Astrocyte (in vitro differentiated cells and primary cell): ENCODE results near the gene SOX18. TPM values are rescaled to one million over a fixed set of nuclear protein-coding genes. Genes with fewer than 3 reads are reported as not detected.

Experiments used
- DNase-seq: peaks from one replicate; pipeline ENCODE4 v3.0.0-alpha.2; 2010; ENCODE audit warnings: low read depth
- FAIRE-seq: peaks from 2 replicates; lab custom pipeline; 2011; peaks lifted over from hg19 to GRCh38; lab: Jason Lieb, UNC
- H2AFZ ChIP-seq: 2 replicates; pipeline ENCODE4 v1.6.0; 2012; ENCODE audit warnings: low read depth, low read length, inconsistent platforms
- H3K27ac ChIP-seq: 2 replicates; pipeline ENCODE4 v1.5.1; 2011; ENCODE audit warnings: low read depth, low read length, inconsistent platforms
- H3K27me3 ChIP-seq: 2 replicates; pipeline ENCODE4 v1.6.0; 2011; ENCODE audit warnings: low read length, inconsistent platforms; ENCODE audit not compliant: insufficient read depth
- H3K36me3 ChIP-seq: 2 replicates; pipeline ENCODE4 v1.5.1; 2011; ENCODE audit warnings: low read length, inconsistent platforms; ENCODE audit not compliant: insufficient read depth
- H3K4me1 ChIP-seq: 2 replicates; pipeline ENCODE4 v1.5.1; 2011; ENCODE audit warnings: low read length, inconsistent platforms; ENCODE audit not compliant: insufficient read depth
- H3K4me2 ChIP-seq: 2 replicates; pipeline ENCODE4 v1.6.0; 2012; ENCODE audit warnings: low read length, inconsistent platforms
- H3K4me3 ChIP-seq: 2 replicates; pipeline ENCODE4 v1.5.1; 2011; ENCODE audit warnings: low read depth, mild to moderate bottlenecking, low read length, inconsistent platforms; ENCODE audit not compliant: insufficient read depth
- H3K79me2 ChIP-seq: 2 replicates; pipeline ENCODE4 v1.6.0; 2012; ENCODE audit warnings: mild to moderate bottlenecking, low read length, inconsistent platforms; ENCODE audit not compliant: insufficient read depth
- H3K9ac ChIP-seq: 2 replicates; pipeline ENCODE4 v1.6.0; 2012; ENCODE audit warnings: mild to moderate bottlenecking, low read length, inconsistent platforms
- H3K9me3 ChIP-seq: 2 replicates; pipeline ENCODE4 v1.5.1; 2012; ENCODE audit warnings: low read depth, mild to moderate bottlenecking, low read length, inconsistent platforms; ENCODE audit not compliant: insufficient read depth
- H4K20me1 ChIP-seq: 2 replicates; pipeline ENCODE4 v1.6.0; 2012; ENCODE audit warnings: low read length, inconsistent platforms; ENCODE audit not compliant: insufficient read depth
- H3K27ac Mint-ChIP-seq: one replicate; pipeline ENCODE4 v1.8.0; 2021; ENCODE audit warnings: mild to moderate bottlenecking, mixed read lengths; ENCODE audit not compliant: unreplicated experiment
- H3K27me3 Mint-ChIP-seq: one replicate; pipeline ENCODE4 v1.8.0; 2021; ENCODE audit warnings: low read depth, mixed read lengths; ENCODE audit not compliant: unreplicated experiment
- H3K36me3 Mint-ChIP-seq: one replicate; pipeline ENCODE4 v1.8.0; 2021; ENCODE audit warnings: low read depth, mixed read lengths; ENCODE audit not compliant: unreplicated experiment
- H3K4me1 Mint-ChIP-seq: one replicate; pipeline ENCODE4 v1.8.0; 2021; ENCODE audit warnings: low read depth, mixed read lengths; ENCODE audit not compliant: unreplicated experiment
- H3K4me3 Mint-ChIP-seq: one replicate; pipeline ENCODE4 v1.8.0; 2021; ENCODE audit warnings: mild to moderate bottlenecking, moderate library complexity, mixed read lengths; ENCODE audit not compliant: unreplicated experiment
- H3K9me3 Mint-ChIP-seq: one replicate; pipeline ENCODE4 v1.8.0; 2021; ENCODE audit warnings: mild to moderate bottlenecking, mixed read lengths; ENCODE audit not compliant: unreplicated experiment
- EZH2 ChIP-seq: IDR thresholded peaks from 2 replicates; pipeline ENCODE4 v1.6.1; 2012; ENCODE audit warnings: mild to moderate bottlenecking, low read length, inconsistent platforms; ENCODE audit not compliant: insufficient read depth
- total RNA-seq: library from RNA; stranded (reverse); gene quantifications from 2 replicates; pipeline ENCODE4 v1.2.1, GENCODE V29; 2021
- TF ChIP-seq, protein P1 (sequence below): IDR thresholded peaks from 2 replicates; pipeline ENCODE4 v1.5.1; 2011; ENCODE audit warnings: low read depth, mild to moderate bottlenecking, inconsistent platforms, low read length, moderate library complexity; ENCODE audit not compliant: insufficient read depth

Gene SOX18
- total RNA-seq, 1 donor from 2014 or later, result 0.52 TPM

- peaks cover 22% of the 10 kb centered on the region for H3K36me3 Mint-ChIP-seq
- peaks cover 64% of the 10 kb centered on the region for H4K20me1 ChIP-seq
- H3K9ac ChIP-seq, result no peak overlapping the region
- H2AFZ ChIP-seq, result no peak overlapping the region
- H3K79me2 ChIP-seq, result peaks cover 20% of the 10 kb centered on the region
- H3K27me3 Mint-ChIP-seq, result no peaks in the 10 kb centered on the region
- TF ChIP-seq EZH2, result no peak
- TF ChIP-seq, protein P1, sequence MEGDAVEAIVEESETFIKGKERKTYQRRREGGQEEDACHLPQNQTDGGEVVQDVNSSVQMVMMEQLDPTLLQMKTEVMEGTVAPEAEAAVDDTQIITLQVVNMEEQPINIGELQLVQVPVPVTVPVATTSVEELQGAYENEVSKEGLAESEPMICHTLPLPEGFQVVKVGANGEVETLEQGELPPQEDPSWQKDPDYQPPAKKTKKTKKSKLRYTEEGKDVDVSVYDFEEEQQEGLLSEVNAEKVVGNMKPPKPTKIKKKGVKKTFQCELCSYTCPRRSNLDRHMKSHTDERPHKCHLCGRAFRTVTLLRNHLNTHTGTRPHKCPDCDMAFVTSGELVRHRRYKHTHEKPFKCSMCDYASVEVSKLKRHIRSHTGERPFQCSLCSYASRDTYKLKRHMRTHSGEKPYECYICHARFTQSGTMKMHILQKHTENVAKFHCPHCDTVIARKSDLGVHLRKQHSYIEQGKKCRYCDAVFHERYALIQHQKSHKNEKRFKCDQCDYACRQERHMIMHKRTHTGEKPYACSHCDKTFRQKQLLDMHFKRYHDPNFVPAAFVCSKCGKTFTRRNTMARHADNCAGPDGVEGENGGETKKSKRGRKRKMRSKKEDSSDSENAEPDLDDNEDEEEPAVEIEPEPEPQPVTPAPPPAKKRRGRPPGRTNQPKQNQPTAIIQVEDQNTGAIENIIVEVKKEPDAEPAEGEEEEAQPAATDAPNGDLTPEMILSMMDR, result no peak
- no peak overlapping the region for H3K4me3 Mint-ChIP-seq
- no peak overlapping the region for H3K4me2 ChIP-seq
- H3K27ac Mint-ChIP-seq, result no peak overlapping the region
- DNase-seq (peak; percentile 22), FAIRE-seq (no peak)
- peaks cover 42% of the 10 kb centered on the region for H3K36me3 ChIP-seq
- H3K9me3 ChIP-seq, result no peaks in the 10 kb centered on the region
- no peaks in the 10 kb centered on the region for H3K4me1 ChIP-seq
- no peak overlapping the region for H3K4me3 ChIP-seq
- no peaks in the 10 kb centered on the region for H3K4me1 Mint-ChIP-seq
- no peak overlapping the region for H3K27ac ChIP-seq
- H3K9me3 Mint-ChIP-seq, result no peaks in the 10 kb centered on the region
- H3K27me3 ChIP-seq, result no peaks in the 10 kb centered on the region
Measured at GRCh38 chr20:64003960-64004725, 45.3 kb downstream of the SOX18 start.

DNA sequence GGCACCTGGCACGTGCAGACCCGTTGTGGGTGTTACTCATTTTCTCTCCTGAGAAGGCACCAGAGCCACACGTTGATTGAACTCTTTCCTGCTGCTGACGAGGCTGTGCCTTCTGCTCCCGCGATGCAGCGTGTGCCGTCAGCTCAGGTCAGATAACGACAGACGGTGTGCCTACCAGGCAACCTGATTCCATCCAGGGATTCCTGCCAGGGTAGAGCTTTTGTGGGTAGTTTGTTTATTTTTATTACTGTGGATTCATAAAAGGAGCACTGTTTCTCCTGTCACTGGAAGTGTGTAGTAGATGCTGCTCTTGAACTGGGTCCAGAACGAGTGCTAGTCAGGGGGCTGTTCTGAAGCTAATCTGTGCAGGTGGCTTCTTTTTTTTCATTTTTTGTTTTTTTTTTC lies 47.8 kb downstream of the SOX18 start:
- H3K4me3 Mint-ChIP-seq, result peak overlapping the region; percentile 34
- peaks cover 49% of the 10 kb centered on the region for H3K36me3 ChIP-seq
- peaks cover 43% of the 10 kb centered on the region for H4K20me1 ChIP-seq
- no peak overlapping the region for H3K9ac ChIP-seq
- H3K4me2 ChIP-seq, result no peak overlapping the region
- no peaks in the 10 kb centered on the region for H3K4me1 ChIP-seq
- DNase-seq (peak; percentile 44), FAIRE-seq (no peak)
- H2AFZ ChIP-seq, result no peak overlapping the region
- TF ChIP-seq, protein P1, result no peak
- no peak for TF ChIP-seq EZH2
- no peak overlapping the region for H3K27ac ChIP-seq
- H3K79me2 ChIP-seq, result peaks cover 10% of the 10 kb centered on the region
- no peaks in the 10 kb centered on the region for H3K9me3 Mint-ChIP-seq
- no peaks in the 10 kb centered on the region for H3K9me3 ChIP-seq
- H3K36me3 Mint-ChIP-seq, result peaks cover 20% of the 10 kb centered on the region
- H3K27me3 Mint-ChIP-seq, result no peaks in the 10 kb centered on the region
- no peaks in the 10 kb centered on the region for H3K4me1 Mint-ChIP-seq
- H3K27me3 ChIP-seq, result no peaks in the 10 kb centered on the region
- no peak overlapping the region for H3K4me3 ChIP-seq
- no peak overlapping the region for H3K27ac Mint-ChIP-seq

DNA sequence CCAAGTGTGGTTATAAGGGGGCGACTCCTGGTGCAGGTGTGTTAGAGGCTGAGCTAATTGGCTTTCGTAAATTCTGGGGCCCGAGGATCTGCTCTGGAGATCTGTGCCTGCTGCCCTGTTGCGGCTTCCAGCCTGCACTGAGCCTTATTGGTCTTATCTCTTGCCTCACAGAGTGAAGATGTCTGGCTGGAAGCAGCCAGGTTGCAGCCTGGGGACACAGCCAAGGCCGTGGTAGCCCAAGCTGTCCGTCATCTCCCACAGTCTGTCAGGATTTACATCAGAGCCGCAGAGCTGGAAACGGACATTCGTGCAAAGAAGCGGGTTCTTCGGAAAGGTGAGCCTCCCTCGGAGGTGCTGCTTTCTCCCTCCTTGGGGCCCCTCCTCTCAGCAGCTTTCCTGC lies 48.5 kb downstream of the SOX18 start:
- Histone ChIP-seq H2AFZ (no peak overlapping the region), H4K20me1 (peaks cover 43% of the 10 kb centered on the region), H3K9ac (no peak overlapping the region), H3K36me3 (peaks cover 52% of the 10 kb centered on the region), H3K4me2 (no peak overlapping the region), H3K27ac (no peak overlapping the region), H3K4me1 (no peaks in the 10 kb centered on the region), H3K27me3 (no peaks in the 10 kb centered on the region), H3K4me3 (no peak overlapping the region), H3K79me2 (peaks cover 10% of the 10 kb centered on the region), H3K9me3 (no peaks in the 10 kb centered on the region)
- Mint-ChIP-seq H3K4me1 (no peaks in the 10 kb centered on the region), H3K36me3 (peaks cover 18% of the 10 kb centered on the region), H3K27ac (no peak overlapping the region), H3K9me3 (no peaks in the 10 kb centered on the region), H3K27me3 (no peaks in the 10 kb centered on the region), H3K4me3 (no peak overlapping the region)
- TF ChIP-seq EZH2, result no peak
- TF ChIP-seq, protein P1, result no peak
- DNase-seq (no peak), FAIRE-seq (no peak)
